Esophagus muscularis mucosa (tissue), 4 donors: ENCODE results near the gene TMPRSS11E. TPM values are rescaled to one million over a fixed set of nuclear protein-coding genes. Genes with fewer than 3 reads are reported as not detected.

Experiments
- DNase-seq: peaks from one replicate; pipeline ENCODE4 v3.0.0-alpha.2; 2017; ENCODE audit errors: extremely low spot score
- H3K27ac ChIP-seq, 4 donors: fragments of 200-600 bp; sonication (generic); replicated peaks in 1 of 4; 1 replicate in 3 of 4; 2 replicates in 1 of 4; pipeline ENCODE4 v1.5.1; 2016 to 2019; ENCODE audit warnings: mild to moderate bottlenecking in 1 of 4
- H3K27me3 ChIP-seq, 4 donors: fragments of 200-600 bp; sonication (generic); one replicate each; pipeline versions ENCODE4 v1.5.1 to v1.6.0; 2016 to 2019
- H3K36me3 ChIP-seq, 4 donors: fragments of 200-600 bp; sonication (generic); one replicate each; pipeline ENCODE4 v1.5.1; 2016 to 2019
- H3K4me1 ChIP-seq, 4 donors: fragments of 200-600 bp; sonication (generic); one replicate each; pipeline ENCODE4 v1.5.1; 2016 to 2019
- H3K4me3 ChIP-seq, 4 donors: fragments of 200-600 bp; sonication (generic); 1 replicate in 2 of 4; 2 replicates in 2 of 4; pipeline ENCODE4 v1.5.1; 2016 to 2019; ENCODE audit warnings: mild to moderate bottlenecking in 4 of 4, moderate library complexity in 1 of 4
- H3K9me3 ChIP-seq, 4 donors: fragments of 200-600 bp; sonication (generic); 1 replicate in 3 of 4; 2 replicates in 1 of 4; pipeline ENCODE4 v1.5.1; 2016 to 2019
- CTCF ChIP-seq, 3 experiments: fragments of 200-600 bp in 2 of 3; fragments of 450-650 bp in 1 of 3; sonication (generic) in 2 of 3; IDR thresholded peaks; one replicate each; pipeline ENCODE4 v1.5.1; 2017 to 2019; ENCODE audit warnings: antibody characterized with exemption in 3 of 3, mild to moderate bottlenecking in 2 of 3, moderate library complexity in 1 of 3
- EP300 ChIP-seq: sonication (generic); formaldehyde crosslinking; IDR thresholded peaks from one replicate; pipeline ENCODE4 v1.6.1; 2017; ENCODE audit warnings: antibody characterized with exemption
- POLR2A ChIP-seq: fragments of 450-650 bp; IDR thresholded peaks from one replicate; pipeline ENCODE4 v1.6.1; 2017; ENCODE audit warnings: antibody characterized with exemption, moderate library complexity, mild to moderate bottlenecking, low read depth
- POLR2AphosphoS5 ChIP-seq, 2 donors: sonication (generic); formaldehyde crosslinking; IDR thresholded peaks; one replicate each; pipeline ENCODE4 v1.6.1; 2017; ENCODE audit warnings: antibody characterized with exemption in 2 of 2
- WGBS: methylation state at CpG from one replicate; pipeline ENCODE4 v1.1.5; 2018; 5-methylcytosine and 5-hydroxymethylcytosine counted together
- intact Hi-C: fragments of 100-400 bp; cut with DNase I; formaldehyde crosslinking; loops from one replicate; pipeline ENCODE4 v1.15.1; 2023
- total RNA-seq, 4 donors: library from RNA; depleted of rRNA; stranded (reverse); fragments of >200 nt; gene quantifications; one replicate each; pipeline versions ENCODE4 v1.1.0 to v1.2.1, GENCODE V29; 2016

The TMPRSS11E gene
- total RNA-seq, 4 donors from 2014 or later, result 0.42 TPM; not detected in 3

- Histone ChIP-seq H3K27ac (no peak overlapping the region), H3K27me3 (no peaks in the 10 kb centered on the region), H3K4me1 (no peaks in the 10 kb centered on the region), H3K9me3 (no peaks in the 10 kb centered on the region), H3K36me3 (no peaks in the 10 kb centered on the region), H3K4me3 (no peak overlapping the region)
- WGBS, result 100% methylated on average over 1 of the region's 1 CpG
- intact Hi-C loops, result no loop called here
- TF ChIP-seq CTCF (IDR thresholded peaks at IDR 0.05) (no peak), POLR2AphosphoS5 (IDR thresholded peaks at IDR 0.05) (no peak), POLR2A (no peak), EP300 (no peak)
- DNase-seq, result no peak
These were observed 16.9 kb upstream of the TMPRSS11E start for GRCh38 chr4:68430337-68430736.

- TF ChIP-seq POLR2A (no peak), EP300 (no peak), POLR2AphosphoS5 (IDR thresholded peaks at IDR 0.05) (no peak), CTCF (IDR thresholded peaks at IDR 0.05) (no peak)
- no peaks in the 10 kb centered on the region for H3K36me3 ChIP-seq
- intact Hi-C loops, result no loop called here
- DNase-seq, result no peak
- no peaks in the 10 kb centered on the region for H3K9me3 ChIP-seq
- H3K4me3 ChIP-seq, result no peak overlapping the region
- no peaks in the 10 kb centered on the region for H3K4me1 ChIP-seq
- no peaks in the 10 kb centered on the region for H3K27me3 ChIP-seq
- no peak overlapping the region for H3K27ac ChIP-seq
These were observed 14.9 kb upstream of the TMPRSS11E start for GRCh38 chr4:68432320-68432719.

GRCh38 chr4:68433582-68433981, 13.7 kb upstream of the TMPRSS11E start:
- TF ChIP-seq POLR2AphosphoS5 (IDR thresholded peaks at IDR 0.05), result no peak
- no peak for TF ChIP-seq POLR2A
- TF ChIP-seq CTCF (IDR thresholded peaks at IDR 0.05), result no peak
- TF ChIP-seq EP300, result no peak
- Histone ChIP-seq H3K4me3 (no peak overlapping the region), H3K4me1 (no peaks in the 10 kb centered on the region), H3K27ac (no peak overlapping the region), H3K36me3 (no peaks in the 10 kb centered on the region), H3K9me3 (no peaks in the 10 kb centered on the region), H3K27me3 (no peaks in the 10 kb centered on the region)
- no peak for DNase-seq
- intact Hi-C loops, result no loop called here
- WGBS, result 79% methylated on average over 5 of the region's 5 CpGs

- no peak overlapping the region for H3K27ac ChIP-seq
- WGBS, result 79% methylated on average over 1 of the region's 1 CpG
- DNase-seq, result no peak
- H3K9me3 ChIP-seq, result no peaks in the 10 kb centered on the region
- no peak for TF ChIP-seq POLR2AphosphoS5 (IDR thresholded peaks at IDR 0.05)
- TF ChIP-seq POLR2A, result no peak
- TF ChIP-seq EP300, result no peak
- no peaks in the 10 kb centered on the region for H3K4me1 ChIP-seq
- no peak overlapping the region for H3K4me3 ChIP-seq
- no peaks in the 10 kb centered on the region for H3K27me3 ChIP-seq
- H3K36me3 ChIP-seq, result no peaks in the 10 kb centered on the region
- intact Hi-C loops, result no loop called here
These were observed 13.0 kb upstream of the TMPRSS11E start for GRCh38 chr4:68434277-68434676.

- Histone ChIP-seq H3K27ac (no peak overlapping the region), H3K4me1 (no peaks in the 10 kb centered on the region), H3K27me3 (no peaks in the 10 kb centered on the region), H3K36me3 (no peaks in the 10 kb centered on the region), H3K4me3 (no peak overlapping the region), H3K9me3 (no peaks in the 10 kb centered on the region)
- TF ChIP-seq EP300 (no peak), POLR2AphosphoS5 (IDR thresholded peaks at IDR 0.05) (no peak), CTCF (IDR thresholded peaks at IDR 0.05) (no peak), POLR2A (no peak)
- WGBS, result 52% methylated on average over 1 of the region's 1 CpG
- DNase-seq, result no peak
- intact Hi-C loops, result no loop called here
These were observed 12.4 kb upstream of the TMPRSS11E start for GRCh38 chr4:68434836-68435235.
